OCI-LY7 (cell line): Measurements from ENCODE around the gene POU6F2. TPM values are rescaled to one million over a fixed set of nuclear protein-coding genes. Genes with fewer than 3 reads are reported as not detected.

Experiments
- BruUV-seq: library from RNA; stranded (reverse); fragments of 400-500 nt; replicated peaks from 2 replicates; lab custom pipeline; 2021; lab: Mats Ljungman, UMichigan
- CTCF ChIA-PET: fragments of 300-600 bp; sonication (Branson Sonifier 250); formaldehyde crosslinking; loops from one replicate; lab custom pipeline; 2022; ENCODE audit warnings: antibody characterized with exemption; ENCODE audit not compliant: unreplicated experiment; lab: Charles Lee
- POLR2A ChIA-PET: fragments of 300-600 bp; sonication (Branson Sonifier 250); formaldehyde crosslinking; loops from one replicate; lab custom pipeline; 2022; ENCODE audit warnings: antibody characterized with exemption; lab: Charles Lee
- DNase-seq: peaks from one replicate; pipeline ENCODE4 v3.0.0-alpha.2; 2015; ENCODE audit warnings: low spot score
- H2AFZ ChIP-seq: fragments of 200-600 bp; sonication (generic), shearing (Covaris generic); 2 replicates; pipeline ENCODE4 v1.6.1; 2014; ENCODE audit warnings: mild to moderate bottlenecking, antibody characterized with exemption, low read length, moderate library complexity
- H3K27ac ChIP-seq: fragments of 200-600 bp; sonication (generic); 2 replicates; pipeline ENCODE4 v1.5.1; 2014; ENCODE audit warnings: mixed run types, low read depth, mild to moderate bottlenecking, moderate library complexity, low read length, inconsistent platforms; ENCODE audit not compliant: poor library complexity, severe bottlenecking
- H3K36me3 ChIP-seq: fragments of 200-600 bp; sonication (generic); 2 replicates; pipeline ENCODE4 v1.6.1; 2014; ENCODE audit warnings: mild to moderate bottlenecking, antibody characterized with exemption, low read length, moderate library complexity, mixed read lengths; ENCODE audit not compliant: insufficient read depth
- H3K4me1 ChIP-seq: fragments of 200-600 bp; sonication (generic); 2 replicates; pipeline ENCODE4 v1.5.1; 2014; ENCODE audit warnings: mild to moderate bottlenecking, low read length; ENCODE audit not compliant: insufficient read depth, poor library complexity, severe bottlenecking
- H3K4me2 ChIP-seq: fragments of 200-600 bp; sonication (generic); 2 replicates; pipeline ENCODE4 v1.6.1; 2014; ENCODE audit warnings: mild to moderate bottlenecking, low read length
- H3K4me3 ChIP-seq: fragments of 200-600 bp; sonication (generic); 2 replicates; pipeline ENCODE4 v1.5.1; 2014; ENCODE audit warnings: mild to moderate bottlenecking, low read depth, low read length; ENCODE audit not compliant: poor library complexity, severe bottlenecking
- H3K79me2 ChIP-seq: fragments of 200-600 bp; sonication (generic); 2 replicates; pipeline ENCODE4 v1.6.1; 2016; ENCODE audit warnings: low read depth, mild to moderate bottlenecking, low read length, moderate library complexity, mixed read lengths; ENCODE audit not compliant: insufficient read depth
- H3K9me2 ChIP-seq: fragments of 200-600 bp; sonication (generic); 2 replicates; pipeline ENCODE4 v1.6.1; 2016; ENCODE audit warnings: mild to moderate bottlenecking, low read length, mixed read lengths; ENCODE audit not compliant: insufficient read depth
- H3K9me3 ChIP-seq: fragments of 200-600 bp; sonication (generic); 2 replicates; pipeline ENCODE4 v1.6.1; 2014; ENCODE audit warnings: mild to moderate bottlenecking, mixed run types, low read length, mixed read lengths
- H4K20me1 ChIP-seq: fragments of 200-600 bp; sonication (generic); 2 replicates; pipeline ENCODE4 v1.6.1; 2014; ENCODE audit warnings: mild to moderate bottlenecking, antibody characterized with exemption, low read length, moderate library complexity, mixed read lengths; ENCODE audit not compliant: insufficient read depth
- CTCF ChIP-seq: fragments of 200-600 bp; sonication (generic); conservative IDR thresholded peaks from 2 replicates; pipeline ENCODE4 v1.5.1; 2014; ENCODE audit warnings: mild to moderate bottlenecking, antibody characterized with exemption, low read length, moderate library complexity, mixed read lengths
- EZH2phosphoT487 ChIP-seq: fragments of 200-600 bp; sonication (generic); IDR thresholded peaks from 2 replicates; pipeline ENCODE4 v1.6.1; 2018; ENCODE audit warnings: low read depth, borderline replicate concordance, mild to moderate bottlenecking, mixed run types, antibody characterized with exemption, low read length, moderate library complexity, mixed read lengths
- intact Hi-C: fragments of 100-400 bp; cut with micrococcal nuclease; formaldehyde crosslinking; loops from one replicate; pipeline ENCODE4 v1.10.0; 2022; ENCODE audit not compliant: unreplicated experiment
- total RNA-seq, 2 experiments: library from RNA; depleted of rRNA in 1 of 2; stranded (reverse); fragments of >200 nt in 1 of 2; shearing (Covaris generic) in 1 of 2; gene quantifications; 2 replicates each; pipeline ENCODE4 v1.2.3, GENCODE V29; 2014 to 2022

Gene POU6F2
- total RNA-seq, 2 experiments from 2014 or later: 0.40 TPM; not detected in 1

GRCh38 chr7:38951213-38951612 is 26.5 kb upstream of the POU6F2 start:
- H4K20me1 ChIP-seq: no peaks in the 10 kb centered on the region; the same call in 1 of the 2 replicates
- no peak for TF ChIP-seq EZH2phosphoT487
- no peak for TF ChIP-seq CTCF
- no peak overlapping the region for H2AFZ ChIP-seq
- BruUV-seq: no TSS peak
- ChIA-PET POLR2A (interaction anchor here (0.6 kb wide), 1 partner anchor 480 kb away, joined by 3 read pairs; no protein-coding TSS in a partner anchor), CTCF (no interaction called here)
- no peak overlapping the region for H3K4me3 ChIP-seq
- H3K27ac ChIP-seq: no peak overlapping the region
- no peaks in the 10 kb centered on the region; the same call in 1 of the 2 replicates for H3K9me2 ChIP-seq
- no peak overlapping the region for H3K4me2 ChIP-seq
- H3K36me3 ChIP-seq: no peaks in the 10 kb centered on the region
- DNase-seq: no peak
- no peaks in the 10 kb centered on the region for H3K4me1 ChIP-seq
- intact Hi-C loops: no loop called here
- H3K79me2 ChIP-seq: no peaks in the 10 kb centered on the region
- H3K9me3 ChIP-seq: no peaks in the 10 kb centered on the region

- Histone ChIP-seq H3K36me3 (no peaks in the 10 kb centered on the region), H3K9me3 (no peaks in the 10 kb centered on the region), H3K4me3 (no peak overlapping the region), H3K4me1 (no peaks in the 10 kb centered on the region), H2AFZ (no peak overlapping the region), H3K9me2 (no peaks in the 10 kb centered on the region; the same call in 1 of the 2 replicates), H3K79me2 (no peaks in the 10 kb centered on the region), H3K27ac (no peak overlapping the region), H4K20me1 (no peaks in the 10 kb centered on the region; the same call in 1 of the 2 replicates), H3K4me2 (no peak overlapping the region)
- no peak for TF ChIP-seq EZH2phosphoT487
- TF ChIP-seq CTCF: no peak
- intact Hi-C loops: no loop called here
- BruUV-seq: no TSS peak
- DNase-seq: no peak
- ChIA-PET POLR2A (interaction anchor here (0.6 to 1.0 kb wide), 2 partner anchors 22 to 166 kb away, joined by 3 read pairs; no protein-coding TSS in a partner anchor), CTCF (no interaction called here)
Observed at GRCh38 chr7:38953227-38953626, 24.5 kb upstream of the POU6F2 start.

- Histone ChIP-seq H3K79me2 (no peaks in the 10 kb centered on the region), H3K36me3 (no peaks in the 10 kb centered on the region), H3K9me2 (no peaks in the 10 kb centered on the region; the same call in 1 of the 2 replicates), H3K27ac (no peak overlapping the region), H4K20me1 (no peaks in the 10 kb centered on the region; the same call in 1 of the 2 replicates), H3K4me3 (no peak overlapping the region), H3K4me2 (no peak overlapping the region), H2AFZ (no peak overlapping the region), H3K9me3 (no peaks in the 10 kb centered on the region), H3K4me1 (no peaks in the 10 kb centered on the region)
- CTCF ChIA-PET: no interaction called here
- no peak for DNase-seq
- intact Hi-C loops: no loop called here
- no TSS peak for BruUV-seq
- TF ChIP-seq EZH2phosphoT487 (no peak), CTCF (no peak)
- POLR2A ChIA-PET: interaction anchor here (1.0 kb wide), 1 partner anchor 21 kb away, joined by 3 read pairs; no protein-coding TSS in a partner anchor
Observed at GRCh38 chr7:38953971-38954370, 23.7 kb upstream of the POU6F2 start.
